DMS53 (cell line): ENCODE measurements around the gene EEFSEC.

Experiments
- DNase-seq: peaks from one replicate; lab custom pipeline; 2025; lab: John Stamatoyannopoulos, UW

The EEFSEC gene

DNA sequence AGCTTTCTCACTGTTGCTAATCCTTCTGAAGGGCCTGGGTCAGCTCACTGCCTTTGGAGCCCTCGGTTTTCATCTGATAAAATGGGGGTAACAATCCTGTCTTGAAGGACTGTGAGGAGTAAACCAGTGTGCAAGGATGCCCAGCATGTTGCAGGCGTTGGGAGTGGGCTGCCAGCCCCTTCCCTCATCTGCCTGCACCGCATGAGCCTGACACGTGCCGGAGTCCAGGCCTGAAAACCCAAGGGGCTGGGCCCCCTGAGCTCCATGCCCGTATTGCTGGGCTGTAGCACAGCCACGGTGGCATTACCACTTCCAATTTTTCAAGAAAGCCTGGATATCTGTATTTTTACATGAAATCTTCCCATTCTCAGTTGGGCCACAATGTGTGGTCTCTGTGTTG, 215.3 kb downstream of the EEFSEC start:
- DNase-seq = no peak

DNA sequence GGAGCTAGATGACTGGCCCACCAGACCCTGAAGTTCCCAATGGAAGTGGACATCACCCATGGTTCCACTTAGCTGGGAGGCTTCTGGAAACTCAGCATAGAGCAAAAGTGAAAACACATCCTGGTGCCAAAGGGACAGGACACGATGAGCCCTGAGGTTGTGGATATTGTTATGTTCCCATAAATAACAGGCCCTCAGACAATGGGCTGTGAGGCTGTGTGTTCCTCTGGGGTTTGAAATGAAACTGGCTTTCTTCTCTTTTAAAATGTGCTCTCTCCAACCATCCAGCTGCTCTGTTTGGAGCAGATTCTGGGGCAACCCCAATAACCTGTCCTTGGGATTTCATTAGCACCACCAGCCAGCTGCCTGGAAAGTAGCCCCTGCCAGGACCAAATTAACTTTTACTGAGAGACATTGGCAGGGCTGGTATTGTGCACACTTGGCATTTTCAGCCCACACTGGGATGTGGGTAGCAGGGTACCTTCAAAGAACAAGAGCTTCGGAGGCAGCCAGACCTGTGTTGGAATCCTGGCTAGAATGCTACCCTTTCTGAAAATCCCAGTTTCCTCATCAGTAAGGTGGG, 215.9 kb downstream of the EEFSEC start:
- no peak for DNase-seq

DNA sequence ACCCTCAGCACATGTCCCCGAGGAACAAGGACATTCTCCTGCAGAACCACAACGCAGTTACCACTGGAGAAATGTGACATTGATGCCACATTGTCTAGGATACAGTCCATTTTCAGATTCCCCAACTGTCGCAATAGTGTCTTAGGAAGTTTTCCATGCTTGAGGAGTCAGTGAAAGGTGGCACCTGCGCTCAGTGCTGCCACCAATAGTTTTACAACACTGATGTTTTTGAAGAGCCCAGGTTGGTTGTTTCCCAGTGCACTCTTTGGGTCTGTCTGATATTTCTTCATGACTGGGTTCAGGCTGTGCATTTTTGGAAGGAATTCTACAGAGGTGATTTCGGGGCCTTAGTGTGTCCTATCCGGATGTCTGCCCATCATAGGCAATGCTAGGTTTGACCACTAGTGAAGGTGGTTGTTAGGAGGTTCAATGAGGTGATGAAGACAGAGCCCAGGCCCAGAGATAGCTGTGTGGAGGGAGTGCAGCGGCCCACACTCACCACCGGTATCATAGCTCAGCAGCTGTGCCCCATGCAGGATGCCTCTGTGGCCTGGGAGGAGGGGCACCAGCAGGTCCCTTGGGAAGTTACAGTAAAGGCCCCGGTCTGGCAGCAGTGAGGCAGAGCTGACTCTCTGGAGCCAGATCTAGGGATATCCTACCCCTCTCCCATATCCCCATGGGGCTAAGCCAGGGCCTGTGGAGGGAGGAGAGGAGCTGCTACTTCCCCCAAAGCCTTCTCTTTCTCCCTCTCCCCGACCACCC, 216.8 kb downstream of the EEFSEC start:
- DNase-seq = no peak

DNA sequence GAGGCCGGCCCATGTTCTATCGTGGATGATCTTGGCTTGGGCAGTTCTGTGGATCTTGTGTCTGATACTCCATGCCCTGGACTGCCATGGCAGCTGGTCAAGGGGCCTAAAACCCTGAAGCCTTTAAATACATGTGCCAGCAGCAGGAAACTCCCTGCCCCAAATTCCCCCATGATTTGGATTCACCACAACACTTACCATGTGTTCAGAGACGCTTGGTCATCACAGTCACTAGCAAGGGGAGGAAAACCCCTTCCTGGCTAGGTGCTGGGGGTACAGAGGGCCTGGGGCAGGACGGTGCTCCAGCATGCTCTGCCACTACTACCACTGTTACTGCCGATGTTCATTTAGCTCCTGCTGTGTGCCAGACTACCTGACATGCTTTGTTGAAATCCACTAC, 219.0 kb downstream of the EEFSEC start:
- DNase-seq = no peak

DNA sequence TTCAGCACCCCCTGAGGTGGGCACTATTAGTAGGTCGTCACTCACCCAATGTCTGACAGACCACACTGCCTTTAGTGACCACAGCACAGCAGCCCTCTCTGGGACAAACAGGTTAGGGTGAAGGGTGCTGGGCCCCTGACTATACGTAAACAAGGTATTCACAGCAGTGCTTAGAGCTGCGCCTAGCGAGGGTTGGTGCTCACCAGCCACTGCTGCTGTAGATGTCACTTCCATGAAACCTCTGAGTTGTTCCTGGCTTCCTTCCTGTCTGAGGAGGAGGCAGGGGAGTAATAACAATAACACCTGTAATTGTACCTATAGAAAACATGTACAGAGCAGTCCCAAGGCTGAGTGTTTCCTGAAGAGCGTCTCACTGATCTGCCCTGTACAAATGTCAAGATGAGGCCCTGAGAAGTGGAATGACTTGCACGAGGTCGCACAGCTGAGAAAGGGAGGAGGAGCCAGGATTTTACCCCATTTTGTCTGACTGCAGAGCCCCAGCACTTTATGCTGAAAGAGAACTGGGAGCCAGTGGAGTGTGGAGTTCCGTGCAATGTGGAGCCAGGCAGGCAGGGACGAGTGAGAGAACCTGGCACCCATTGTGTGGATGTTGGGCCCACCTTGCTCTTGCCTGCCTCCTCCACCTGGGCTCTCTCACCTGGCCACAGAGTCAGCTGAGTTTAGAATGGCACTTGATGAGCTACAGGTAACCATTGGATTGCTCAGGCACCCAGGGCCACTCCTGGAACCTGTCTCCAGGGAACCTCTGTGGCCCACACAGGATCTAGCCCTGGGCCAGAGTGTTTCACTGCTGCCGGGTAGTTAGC, 219.6 kb downstream of the EEFSEC start:
- DNase-seq = no peak

DNA sequence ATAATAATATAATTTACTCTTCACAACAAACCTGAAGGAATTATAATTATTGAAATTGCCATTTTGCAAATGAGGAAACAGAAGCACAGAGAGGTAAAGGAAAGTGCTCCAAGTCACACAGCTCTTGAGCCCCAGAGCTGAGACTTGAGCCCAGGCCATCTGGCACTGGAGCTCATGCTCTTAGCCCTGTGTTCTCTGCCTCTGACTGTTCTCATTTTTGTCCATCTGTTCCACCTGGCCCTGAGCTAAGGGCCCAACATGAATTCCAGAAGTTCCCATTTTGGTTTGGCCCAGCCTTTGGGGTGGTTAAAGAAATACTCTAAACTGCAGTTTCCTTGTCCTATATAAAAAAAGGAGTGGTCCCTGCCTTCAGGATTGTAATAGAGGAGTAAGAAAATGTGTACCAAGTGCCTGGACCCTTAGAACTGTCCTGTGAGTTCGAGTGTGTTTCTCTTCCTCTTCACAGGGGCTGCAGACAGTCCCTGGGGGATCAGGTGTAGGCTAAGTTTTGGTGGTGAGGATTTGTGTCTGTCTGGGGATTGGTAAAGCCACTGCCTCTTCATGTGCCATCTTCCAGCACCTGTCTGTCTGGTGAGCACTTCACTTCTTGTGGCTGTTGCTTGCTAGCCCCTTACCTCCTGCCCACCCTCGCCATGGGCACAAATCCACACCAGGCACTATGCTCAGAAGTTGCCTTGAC, 221.6 kb downstream of the EEFSEC start:
- no peak for DNase-seq

DNA sequence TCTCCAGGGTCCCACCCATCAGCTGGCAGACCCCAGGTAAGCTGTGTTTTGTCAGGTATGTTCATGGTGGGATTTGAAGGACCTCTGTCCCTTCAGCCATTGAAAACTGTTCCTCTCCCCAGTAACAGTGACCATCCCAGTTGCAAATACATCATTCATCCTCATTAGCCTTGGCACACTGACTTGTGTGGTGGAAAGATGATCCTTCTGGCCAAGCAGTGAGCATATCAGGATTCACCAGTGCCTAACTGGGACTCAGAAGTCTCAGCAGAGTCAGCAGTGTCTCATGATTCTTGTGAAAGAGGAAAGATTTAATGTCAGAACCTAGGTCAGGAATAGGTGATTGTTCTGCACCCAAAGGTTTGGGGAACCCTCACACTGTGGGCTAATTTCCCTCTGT, 223.2 kb downstream of the EEFSEC start:
- no peak for DNase-seq

DNA sequence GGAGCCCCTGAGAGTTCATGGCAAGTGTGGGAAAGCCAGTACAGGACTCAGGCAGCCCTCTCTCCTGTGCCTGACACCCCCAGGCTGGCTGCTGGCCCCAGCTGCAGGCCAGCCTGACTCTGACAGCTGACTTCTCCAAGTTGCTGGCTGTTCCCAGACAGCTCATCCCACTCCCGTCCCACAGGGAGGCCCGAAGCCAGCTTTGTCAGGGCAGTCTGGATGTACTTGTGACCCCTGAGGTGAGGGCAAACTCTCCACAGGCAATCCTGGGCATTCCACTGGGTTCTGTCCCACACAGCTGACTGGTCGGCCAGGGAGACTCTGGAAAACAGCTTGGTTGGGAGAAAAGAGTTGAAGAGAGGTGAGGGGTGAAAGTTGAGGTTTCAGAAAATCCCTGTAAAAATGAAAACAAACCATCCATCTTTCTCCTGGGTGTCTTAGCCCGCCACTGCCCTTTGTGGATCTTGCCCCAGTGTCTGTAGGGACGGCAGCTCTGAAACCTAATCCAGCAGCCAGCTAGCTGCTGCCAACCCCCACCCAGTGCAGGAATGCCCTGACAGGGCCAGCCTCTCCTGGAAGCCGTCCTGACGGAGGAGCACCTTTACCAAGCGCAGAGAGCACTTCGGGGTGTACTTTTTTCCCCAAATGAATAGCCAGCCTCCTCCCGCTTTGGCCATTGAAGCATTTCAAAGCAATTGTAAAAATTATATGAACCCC, 225.5 kb downstream of the EEFSEC start:
- DNase-seq = no peak

DNA sequence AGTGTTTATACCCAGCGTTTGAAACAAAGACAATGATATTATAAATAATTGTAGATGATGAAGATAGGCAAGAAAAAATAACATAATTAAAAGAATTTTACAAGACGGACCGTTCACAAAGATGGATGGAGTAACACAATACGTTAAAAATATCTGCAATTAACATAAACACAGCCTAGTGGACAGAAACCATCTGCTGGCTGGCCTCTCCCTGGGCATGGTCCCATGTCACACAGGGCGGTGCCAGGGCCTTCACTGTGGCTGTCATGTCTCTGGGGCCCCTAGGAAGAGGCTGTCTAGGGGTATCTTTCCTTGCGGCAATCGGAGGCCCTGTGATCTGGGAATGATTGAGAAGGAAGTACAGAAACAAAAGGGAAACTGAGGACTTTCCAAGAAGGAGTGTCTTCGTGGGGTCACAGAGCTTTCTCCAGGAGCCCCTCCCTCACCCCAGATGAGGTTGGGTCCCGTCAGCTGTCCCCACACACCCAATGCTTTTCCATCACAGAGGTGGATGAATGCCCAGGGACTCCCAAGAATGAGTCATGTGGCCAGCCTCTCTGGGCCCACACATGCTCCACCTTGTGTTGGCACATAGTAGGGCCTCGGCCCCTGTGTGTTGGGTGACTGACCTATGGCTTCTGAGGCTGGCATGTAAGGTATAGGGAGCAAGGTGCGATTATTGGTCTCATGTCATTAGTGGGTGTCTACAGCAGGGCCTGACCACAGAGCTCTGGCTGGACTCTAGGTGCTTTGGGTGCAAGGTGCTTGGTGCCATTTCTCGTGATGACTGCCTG, 226.3 kb downstream of the EEFSEC start:
- DNase-seq = no peak

DNA sequence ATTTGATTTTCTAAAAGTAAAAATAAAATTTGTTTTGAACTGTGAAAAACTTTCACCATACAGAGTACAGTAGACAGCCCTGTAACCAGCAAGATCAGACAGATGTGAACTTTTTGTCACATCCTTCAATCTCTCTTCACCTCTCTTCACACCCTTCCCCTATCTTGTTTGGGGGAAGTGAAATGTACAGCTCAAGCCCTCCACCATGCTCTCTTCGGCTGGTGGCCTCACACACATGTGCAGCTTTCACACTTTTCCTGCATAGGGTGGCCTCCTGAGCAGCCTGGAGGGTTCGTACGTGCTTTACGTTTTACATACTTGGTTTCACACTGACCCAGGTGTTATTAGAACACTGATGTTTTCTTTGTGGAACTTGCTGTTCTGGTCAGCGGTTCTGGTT, 227.0 kb downstream of the EEFSEC start:
- DNase-seq = no peak

DNA sequence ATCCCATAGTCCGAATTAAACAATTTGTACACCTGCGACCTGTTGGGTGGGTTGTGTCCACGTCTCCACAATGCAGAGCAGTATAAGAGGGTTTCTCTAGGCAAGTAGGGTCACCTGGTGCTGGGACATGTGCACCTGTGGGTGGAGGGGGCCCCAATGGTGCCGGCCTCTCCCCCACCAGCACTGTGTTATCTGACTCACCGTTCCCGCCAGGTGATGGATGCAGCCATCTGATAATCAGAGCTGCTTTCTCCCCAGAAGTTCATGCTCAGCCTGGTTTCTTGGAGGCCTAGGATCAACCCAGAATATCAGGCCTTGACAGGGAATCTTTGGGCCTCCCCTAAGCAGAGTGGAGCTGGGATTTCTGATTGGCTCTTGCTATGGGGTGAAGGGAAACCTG, 227.4 kb downstream of the EEFSEC start:
- DNase-seq = no peak

DNA sequence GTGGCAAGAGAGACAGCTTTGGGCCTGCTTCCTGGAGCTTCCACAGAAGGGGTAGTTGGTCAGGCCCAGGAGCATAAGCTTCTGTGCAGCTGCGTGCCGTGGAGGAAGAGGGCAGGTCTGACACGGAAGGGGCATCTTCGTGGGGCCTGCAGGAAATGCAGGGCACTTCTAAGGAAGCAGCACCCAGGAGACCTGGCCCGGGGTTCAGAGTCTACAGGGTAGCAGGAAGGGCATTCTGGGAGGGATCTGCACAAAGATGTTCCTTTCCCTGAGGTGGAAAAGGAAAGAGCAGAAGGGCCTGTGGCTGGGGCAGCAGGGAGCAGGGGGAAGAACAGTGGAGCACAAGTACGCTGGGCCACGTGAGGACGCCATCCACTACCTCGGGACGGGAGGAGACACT, 228.3 kb downstream of the EEFSEC start:
- DNase-seq = no peak

DNA sequence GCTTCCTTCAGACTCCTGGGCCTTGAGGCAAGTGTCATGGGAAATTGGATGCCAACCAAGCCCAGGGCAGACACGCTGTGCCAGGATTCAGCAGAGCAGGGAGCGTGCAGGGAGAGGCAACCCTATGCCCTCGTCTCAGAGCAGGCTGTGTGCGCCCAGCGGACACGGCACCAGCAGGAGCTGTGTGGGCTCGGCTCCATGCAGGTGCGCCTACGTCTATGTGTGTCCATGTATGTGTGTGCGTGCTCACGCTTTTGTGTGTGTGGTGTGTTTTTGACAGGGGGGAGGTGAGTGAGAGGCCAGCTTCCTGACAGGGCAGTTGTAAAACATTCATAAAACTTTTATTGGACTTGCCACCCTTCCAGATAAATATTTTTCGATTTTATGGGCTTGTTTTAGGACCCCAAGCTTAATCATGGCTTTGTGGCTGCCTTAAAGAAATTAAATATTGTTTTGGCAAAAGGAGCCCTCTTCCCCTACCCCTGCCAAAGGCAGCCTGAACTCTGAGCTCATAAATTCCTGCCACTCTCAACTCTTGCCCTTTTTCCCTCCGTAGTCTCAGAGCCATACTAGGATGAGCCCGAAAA, 229.0 kb downstream of the EEFSEC start:
- DNase-seq = no peak

DNA sequence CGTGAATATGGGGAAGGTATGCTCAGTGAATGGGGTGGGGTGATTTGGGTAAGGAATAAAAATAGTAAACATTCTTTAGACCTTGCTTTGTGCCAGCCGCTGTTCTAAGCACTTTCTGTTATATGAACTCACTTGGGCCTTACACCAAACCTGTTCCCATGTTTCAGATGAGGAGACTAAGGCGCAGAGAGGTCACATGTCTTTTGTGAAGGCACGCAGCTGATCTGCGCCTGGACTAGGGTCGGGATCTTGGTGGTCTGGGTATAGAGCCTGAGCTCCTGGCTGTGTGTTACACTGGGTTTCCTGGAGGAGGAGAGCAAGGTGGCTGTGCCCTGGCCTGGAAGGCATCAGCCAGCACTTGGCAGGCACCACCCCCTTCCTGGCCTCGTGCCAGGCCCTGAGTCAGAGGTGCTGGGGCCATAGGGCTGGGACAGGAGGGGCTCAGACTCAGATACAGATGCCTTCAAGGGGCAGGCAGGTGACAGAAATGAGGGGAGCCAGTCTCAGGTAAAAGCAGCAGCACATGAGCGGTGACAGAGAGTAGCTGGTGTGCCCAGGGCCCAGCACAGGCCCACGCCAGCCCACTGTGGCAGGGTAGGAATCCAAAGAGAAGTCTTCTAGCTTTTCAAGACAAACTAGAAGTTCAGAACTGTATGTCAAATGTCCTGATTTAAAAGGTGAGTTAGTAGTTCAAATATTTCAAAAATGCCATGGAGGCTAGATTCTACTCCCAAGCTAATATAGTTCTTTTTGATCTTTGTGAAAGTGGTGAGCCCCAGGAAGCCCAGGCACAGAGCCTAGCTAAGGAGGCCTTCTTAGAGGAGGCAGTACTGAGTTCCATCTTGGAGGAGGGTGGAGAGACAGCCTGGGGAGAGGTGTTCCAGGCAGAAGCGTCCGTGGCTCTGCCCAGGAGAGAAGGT, 230.3 kb downstream of the EEFSEC start:
- peak; percentile 77 for DNase-seq

DNA sequence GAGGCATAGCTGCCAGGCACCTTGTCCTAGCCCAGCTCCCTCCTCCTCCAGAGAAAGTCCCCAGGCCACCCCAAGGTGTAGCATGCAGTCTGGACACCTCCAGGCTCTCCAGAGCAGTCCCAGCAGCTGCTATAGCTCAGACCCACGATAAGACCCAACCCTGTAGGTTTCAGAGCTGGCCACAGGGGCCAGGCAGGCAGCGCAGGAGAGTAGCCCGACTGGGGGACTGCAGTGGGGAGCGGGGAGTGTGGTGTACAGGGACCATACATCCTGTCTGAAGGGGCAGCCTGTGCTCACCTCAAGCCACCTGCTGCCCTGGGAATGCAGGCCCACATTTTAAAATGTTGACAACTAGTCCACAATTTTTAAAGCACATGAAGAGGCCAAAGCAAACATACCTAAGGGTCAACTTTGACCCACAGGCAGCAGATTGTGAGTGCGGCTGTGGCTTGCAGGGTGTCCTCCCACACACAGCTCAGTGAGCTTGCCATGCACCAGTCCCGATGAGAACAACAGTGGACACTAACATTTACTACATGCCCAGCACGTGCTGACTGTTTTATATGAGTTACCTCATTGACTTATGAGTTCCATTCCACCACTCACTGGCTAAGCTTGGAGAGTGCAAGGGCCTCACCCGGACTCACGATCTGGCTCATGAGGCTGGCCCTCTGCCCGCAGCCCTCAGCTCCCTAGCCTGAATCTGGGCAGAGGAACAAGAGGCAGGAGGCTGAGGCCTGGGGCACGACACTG, 232.0 kb downstream of the EEFSEC start:
- DNase-seq = no peak

DNA sequence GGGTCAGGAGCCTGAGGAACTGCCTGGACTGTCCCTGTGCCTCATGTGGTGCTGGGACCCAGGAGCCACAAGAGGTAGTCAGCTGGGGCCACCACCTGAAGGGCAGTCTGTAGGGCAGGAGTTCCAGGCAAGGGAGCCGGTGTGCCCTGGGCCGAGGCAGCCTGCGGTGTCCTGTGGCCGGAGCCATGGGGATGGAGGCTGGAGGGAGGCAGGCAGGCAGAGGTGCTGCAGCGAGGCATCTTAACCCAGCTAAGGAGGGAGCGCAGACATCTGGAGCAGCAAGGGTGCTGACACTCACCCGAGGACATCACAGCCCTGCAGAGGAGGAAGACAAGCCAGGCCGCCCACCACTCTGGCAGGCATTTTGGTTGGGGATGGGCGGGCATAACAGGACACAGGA, 235.7 kb downstream of the EEFSEC start:
- no peak for DNase-seq

DNA sequence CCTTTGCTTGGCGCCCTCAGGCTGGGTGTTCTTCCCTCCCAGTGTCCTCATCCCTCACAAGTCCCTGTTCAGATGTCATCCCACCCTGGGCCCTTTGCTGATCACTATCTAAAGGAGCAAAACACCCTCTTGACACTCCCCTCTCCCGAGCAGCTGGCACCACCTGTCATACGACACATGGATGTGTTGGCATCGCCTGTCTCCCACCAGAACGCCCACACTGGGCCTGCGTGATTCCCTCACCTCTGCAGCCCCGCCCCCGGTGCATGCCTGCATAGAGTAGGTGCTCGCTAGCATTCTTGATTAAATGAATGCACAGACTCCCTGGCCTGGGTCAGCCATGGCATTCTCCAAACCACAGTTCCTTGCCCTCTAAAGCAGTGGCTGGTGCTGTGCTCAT, 237.6 kb downstream of the EEFSEC start:
- no peak for DNase-seq

DNA sequence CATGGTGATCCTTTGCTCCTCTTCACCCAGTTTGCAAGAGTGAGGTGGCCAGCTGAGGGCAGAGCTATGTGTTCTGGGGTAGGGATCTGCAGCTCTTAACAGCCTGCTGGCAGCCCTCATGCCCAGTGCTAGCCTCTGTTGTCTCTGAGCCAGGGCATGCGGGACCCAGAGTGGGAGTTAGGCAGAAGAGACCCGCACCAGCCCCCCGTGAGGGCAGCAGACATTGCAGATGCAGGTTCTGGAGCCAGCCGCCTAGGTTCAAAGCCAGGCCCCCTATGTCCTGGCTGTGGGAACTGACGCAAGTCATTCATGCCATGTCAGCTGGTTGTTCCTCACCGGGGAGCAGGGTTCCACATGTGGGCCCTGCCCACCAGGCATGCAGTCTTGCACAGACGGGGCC, 238.7 kb downstream of the EEFSEC start:
- no peak for DNase-seq
